ENCODE data around the gene BCAR1.

GRCh38 chr16:75288181-75288580 lies 36.8 kb upstream of the BCAR1 start:
- no peak for TF ChIP-seq GATA2 (IDR thresholded peaks at IDR 0.05; ENCODE audit: low read depth, low read length)
- TF ChIP-seq GATA3 (IDR thresholded peaks at IDR 0.05; ENCODE audit: low read depth, low read length), result no peak
